NK-92 (cell line): ENCODE data around the gene CELA2B.
"Not testable (repeated sequence)": the region's sequence is repeated elsewhere in the genome, so short reads cannot be mapped to it uniquely, and the experiment has no call there.

Source experiments
- DNase-seq: peaks from one replicate; lab custom pipeline; 2025; ENCODE audit not compliant: unreplicated experiment; lab: John Stamatoyannopoulos, UW

Gene CELA2B

GRCh38 chr1:15465674-15466073 is 10.2 kb upstream of the CELA2B start:
- no peak for DNase-seq

GRCh38 chr1:15466955-15467625 is 8.8 kb upstream of the CELA2B start:
- DNase-seq, result not testable (repeated sequence)

- DNase-seq, result no peak
Measured at GRCh38 chr1:15468145-15468544, 7.8 kb upstream of the CELA2B start.

GRCh38 chr1:15469361-15469760 is 6.5 kb upstream of the CELA2B start:
- no peak for DNase-seq

GRCh38 chr1:15469821-15470448 is 6.0 kb upstream of the CELA2B start:
- not testable (repeated sequence) for DNase-seq

GRCh38 chr1:15471067-15471466 is 4.8 kb upstream of the CELA2B start:
- DNase-seq, result not testable (repeated sequence)

GRCh38 chr1:15471723-15472122 is 4.2 kb upstream of the CELA2B start:
- not testable (repeated sequence) for DNase-seq

- no peak for DNase-seq
Measured at GRCh38 chr1:15472587-15472986, 3.3 kb upstream of the CELA2B start.

- DNase-seq, result no peak
Measured at GRCh38 chr1:15476927-15477326, 1.0 kb downstream of the CELA2B start.

- no peak for DNase-seq
Measured at GRCh38 chr1:15477646-15478212, 1.8 kb downstream of the CELA2B start.

- no peak for DNase-seq
Measured at GRCh38 chr1:15479654-15480347, 3.9 kb downstream of the CELA2B start.

GRCh38 chr1:15482455-15482854 is 6.6 kb downstream of the CELA2B start:
- DNase-seq, result not testable (repeated sequence)

- not testable (repeated sequence) for DNase-seq
Measured at GRCh38 chr1:15482983-15483543, 7.2 kb downstream of the CELA2B start.

- no peak for DNase-seq
Measured at GRCh38 chr1:15483971-15484370, 8.1 kb downstream of the CELA2B start.

- not testable (repeated sequence) for DNase-seq
Measured at GRCh38 chr1:15484443-15484842, 8.5 kb downstream of the CELA2B start.

- no peak for DNase-seq
Measured at GRCh38 chr1:15485636-15486035, 9.7 kb downstream of the CELA2B start.

GRCh38 chr1:15486844-15487610 is 11.1 kb downstream of the CELA2B start:
- not testable (repeated sequence) for DNase-seq

GRCh38 chr1:15488371-15488770 is 12.5 kb downstream of the CELA2B start:
- DNase-seq, result no peak

GRCh38 chr1:15489052-15489736 is 13.3 kb downstream of the CELA2B start:
- DNase-seq, result no peak

GRCh38 chr1:15491010-15491409 is 15.1 kb downstream of the CELA2B start:
- DNase-seq, result not testable (repeated sequence)
